Upper lobe of left lung (tissue), 6 donors: Measurements from ENCODE around the gene ZFAND4. TPM values are rescaled to one million over a fixed set of nuclear protein-coding genes. Genes with fewer than 3 reads are reported as not detected.

Experiments used
- ATAC-seq, 2 donors: fragments of 200-7000 bp; cut with Tn5 transposase; one replicate each; pipeline ENCODE4 v1.9.1; 2022; ENCODE audit warnings: mild to moderate bottlenecking in 2 of 2, moderate library complexity in 2 of 2; ENCODE audit not compliant: low FRiP score in 2 of 2
- DNase-seq, 2 donors: peaks; one replicate each; pipeline ENCODE4 v3.0.0-alpha.2; 2019 to 2020
- H3K27ac ChIP-seq, 4 donors: fragments of 200-600 bp; sonication (generic); one replicate each; pipeline ENCODE4 v1.5.1; 2016 to 2019
- H3K27me3 ChIP-seq, 4 donors: fragments of 200-600 bp; sonication (generic); one replicate each; pipeline ENCODE4 v1.5.1; 2017 to 2019
- H3K36me3 ChIP-seq, 4 donors: fragments of 200-600 bp; sonication (generic); one replicate each; pipeline ENCODE4 v1.5.1; 2016 to 2019
- H3K4me1 ChIP-seq, 4 donors: fragments of 200-600 bp; sonication (generic); one replicate each; pipeline ENCODE4 v1.5.1; 2018 to 2019
- H3K4me3 ChIP-seq, 4 donors: fragments of 200-600 bp; sonication (generic); one replicate each; pipeline ENCODE4 v1.5.1; 2017 to 2019; ENCODE audit warnings: mild to moderate bottlenecking in 2 of 4, moderate library complexity in 1 of 4
- H3K9me3 ChIP-seq, 4 donors: fragments of 200-600 bp; sonication (generic); one replicate each; pipeline ENCODE4 v1.5.1; 2018 to 2019
- EP300 ChIP-seq, 4 donors: sonication (generic); formaldehyde crosslinking; IDR thresholded peaks; one replicate each; pipeline ENCODE4 v1.5.1; 2017; ENCODE audit warnings: antibody characterized with exemption in 4 of 4, control low read depth in 2 of 4
- POLR2A ChIP-seq, 4 donors: fragments of 450-650 bp; IDR thresholded peaks; one replicate each; pipeline ENCODE4 v1.5.1; 2016 to 2017; ENCODE audit warnings: antibody characterized with exemption in 4 of 4, mild to moderate bottlenecking in 2 of 4
- POLR2AphosphoS5 ChIP-seq, 2 donors: sonication (generic); formaldehyde crosslinking; IDR thresholded peaks; one replicate each; pipeline ENCODE4 v1.5.1; 2017; ENCODE audit warnings: antibody characterized with exemption in 2 of 2
- WGBS, 2 donors: methylation state at CpG; one replicate each; pipeline ENCODE4 v1.1.5; 2017 to 2018; 5-methylcytosine and 5-hydroxymethylcytosine counted together
- total RNA-seq, 6 donors: library from RNA; depleted of rRNA in 4 of 6; stranded (reverse); fragments of >200 nt in 4 of 6; gene quantifications; one replicate each; pipeline versions ENCODE4 v1.1.0 to v1.2.1, GENCODE V29; 2016 to 2021
- TF ChIP-seq, protein P1 (sequence below), 6 experiments: fragments of 450-650 bp in 4 of 6; fragments of 200-600 bp in 2 of 6; sonication (generic) in 2 of 6; IDR thresholded peaks; one replicate each; pipeline ENCODE4 v1.5.1; 2016 to 2019; ENCODE audit warnings: antibody characterized with exemption in 6 of 6
- donor health status: DM: no; HTN: no; CAD: no; lungs with moderate emphysema.
- donor health status: DM: no; HTN: yes; CAD: no; lungs with severe emphysema.

The ZFAND4 gene
- total RNA-seq, 6 donors from 2014 or later, result 13.9 to 38.8 (median 18.7) TPM

GRCh38 chr10:45640049-45640448 is 32.5 kb downstream of the ZFAND4 start:
- DNase-seq, result no peak
- Histone ChIP-seq H3K27me3 (no peaks in the 10 kb centered on the region), H3K4me3 (no peak overlapping the region), H3K36me3 (peaks cover 0 to 14% (median 0%) of the 10 kb centered on the region in 4 donors), H3K9me3 (no peaks in the 10 kb centered on the region), H3K4me1 (no peaks in the 10 kb centered on the region), H3K27ac (no peak overlapping the region)
- no peak for ATAC-seq
- TF ChIP-seq POLR2A (IDR thresholded peaks at IDR 0.05), result no peak
- TF ChIP-seq EP300 (IDR thresholded peaks at IDR 0.05), result no peak
- TF ChIP-seq, protein P1, sequence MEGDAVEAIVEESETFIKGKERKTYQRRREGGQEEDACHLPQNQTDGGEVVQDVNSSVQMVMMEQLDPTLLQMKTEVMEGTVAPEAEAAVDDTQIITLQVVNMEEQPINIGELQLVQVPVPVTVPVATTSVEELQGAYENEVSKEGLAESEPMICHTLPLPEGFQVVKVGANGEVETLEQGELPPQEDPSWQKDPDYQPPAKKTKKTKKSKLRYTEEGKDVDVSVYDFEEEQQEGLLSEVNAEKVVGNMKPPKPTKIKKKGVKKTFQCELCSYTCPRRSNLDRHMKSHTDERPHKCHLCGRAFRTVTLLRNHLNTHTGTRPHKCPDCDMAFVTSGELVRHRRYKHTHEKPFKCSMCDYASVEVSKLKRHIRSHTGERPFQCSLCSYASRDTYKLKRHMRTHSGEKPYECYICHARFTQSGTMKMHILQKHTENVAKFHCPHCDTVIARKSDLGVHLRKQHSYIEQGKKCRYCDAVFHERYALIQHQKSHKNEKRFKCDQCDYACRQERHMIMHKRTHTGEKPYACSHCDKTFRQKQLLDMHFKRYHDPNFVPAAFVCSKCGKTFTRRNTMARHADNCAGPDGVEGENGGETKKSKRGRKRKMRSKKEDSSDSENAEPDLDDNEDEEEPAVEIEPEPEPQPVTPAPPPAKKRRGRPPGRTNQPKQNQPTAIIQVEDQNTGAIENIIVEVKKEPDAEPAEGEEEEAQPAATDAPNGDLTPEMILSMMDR (IDR thresholded peaks at IDR 0.05), result no peak
- TF ChIP-seq POLR2AphosphoS5 (IDR thresholded peaks at IDR 0.05), result no peak
- 98 to 100% methylated on average over 1 of the region's 1 CpG for WGBS, 2 donors

DNA sequence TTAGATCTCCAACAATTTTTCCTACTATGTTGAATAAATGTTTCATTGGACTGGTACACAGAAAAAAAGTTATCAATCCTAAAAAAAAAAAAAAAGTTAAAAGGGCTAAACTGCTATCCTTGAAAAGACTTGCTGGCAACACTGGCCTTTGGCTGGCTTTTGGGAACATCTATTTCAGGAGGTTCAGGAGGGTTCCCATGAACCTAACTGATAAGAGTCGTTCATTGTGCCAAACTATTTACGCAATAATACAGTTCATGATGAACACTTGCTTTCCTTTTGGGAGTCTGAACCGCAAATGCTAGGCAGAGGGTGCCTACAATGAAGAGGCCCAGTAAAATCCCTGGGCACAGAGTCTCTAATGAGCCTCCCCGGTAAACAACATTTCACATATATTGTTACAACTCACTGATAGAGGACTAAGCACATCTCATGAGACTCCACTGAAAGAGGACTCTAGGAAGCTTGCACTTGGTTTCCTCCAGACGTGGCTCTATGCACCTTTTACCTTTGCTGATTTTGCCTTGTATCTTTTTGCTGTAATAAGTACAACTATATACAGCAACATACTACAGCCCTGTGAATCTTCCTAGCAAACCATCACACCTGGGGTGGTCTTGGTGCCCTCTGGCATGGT is 45.0 kb downstream of the ZFAND4 start:
- no peak overlapping the region for H3K4me3 ChIP-seq
- no peaks in the 10 kb centered on the region for H3K27me3 ChIP-seq
- no peaks in the 10 kb centered on the region for H3K9me3 ChIP-seq
- no peak overlapping the region for H3K27ac ChIP-seq
- H3K36me3 ChIP-seq, result peaks cover 0 to 30% (median 9%) of the 10 kb centered on the region in 4 donors
- H3K4me1 ChIP-seq, result no peaks in the 10 kb centered on the region
- TF ChIP-seq POLR2AphosphoS5 (IDR thresholded peaks at IDR 0.05) (no peak), POLR2A (IDR thresholded peaks at IDR 0.05) (no peak), EP300 (IDR thresholded peaks at IDR 0.05) (no peak)
- TF ChIP-seq, protein P1 (IDR thresholded peaks at IDR 0.05), result no peak
- 80 to 89% methylated on average over 5 of the region's 5 CpGs for WGBS, 2 donors
- no peak for ATAC-seq
- DNase-seq, result no peak

DNA sequence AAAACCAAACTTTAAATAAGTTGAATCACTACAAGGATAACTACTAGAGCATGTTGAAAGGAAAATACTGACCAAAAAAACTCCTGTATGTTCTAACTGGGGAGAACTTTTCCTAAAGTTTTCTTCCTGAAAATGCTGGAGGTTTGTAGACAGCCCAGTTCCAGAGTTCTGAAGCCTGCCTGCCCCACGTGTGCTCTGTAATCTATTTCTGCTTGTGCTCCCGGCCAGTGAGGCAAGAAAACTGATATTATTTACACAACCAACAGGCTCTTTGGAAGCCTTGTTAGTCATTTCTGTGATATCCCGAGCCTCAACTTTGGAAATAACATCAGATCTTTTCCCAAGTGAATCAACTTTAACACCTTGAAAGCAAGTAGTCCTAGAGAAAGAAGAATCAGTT is 46.7 kb downstream of the ZFAND4 start:
- Histone ChIP-seq H3K4me3 (no peak overlapping the region), H3K27ac (no peak overlapping the region), H3K27me3 (no peaks in the 10 kb centered on the region), H3K4me1 (no peaks in the 10 kb centered on the region), H3K9me3 (no peaks in the 10 kb centered on the region), H3K36me3 (peaks cover 0 to 30% (median 9%) of the 10 kb centered on the region in 4 donors)
- WGBS, 2 donors, result 83 to 94% methylated on average over 3 of the region's 3 CpGs
- no peak for TF ChIP-seq POLR2AphosphoS5 (IDR thresholded peaks at IDR 0.05)
- no peak for TF ChIP-seq EP300 (IDR thresholded peaks at IDR 0.05)
- TF ChIP-seq, protein P1 (IDR thresholded peaks at IDR 0.05), result no peak
- TF ChIP-seq POLR2A (IDR thresholded peaks at IDR 0.05), result no peak
- DNase-seq (no peak), ATAC-seq (no peak)

DNA sequence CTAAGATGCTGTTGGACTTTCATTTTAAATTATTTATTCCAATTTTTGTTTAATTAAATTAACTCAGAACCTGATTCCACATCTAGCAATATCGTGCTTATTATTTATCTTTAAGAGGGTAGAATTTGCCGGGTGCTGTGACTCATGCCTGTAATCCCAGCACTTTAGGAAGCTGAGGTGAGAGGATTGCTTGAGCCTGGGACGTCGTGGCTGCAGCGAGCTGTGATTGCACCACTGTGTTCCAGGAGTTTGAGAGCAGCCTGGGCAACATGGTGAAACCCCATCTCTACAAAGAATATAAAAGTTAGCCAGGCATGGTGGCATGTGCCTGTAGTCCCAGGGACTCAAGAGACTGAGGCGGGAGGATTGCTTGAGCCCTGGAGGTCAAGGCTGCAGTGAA is 47.8 kb downstream of the ZFAND4 start:
- Histone ChIP-seq H3K4me3 (no peak overlapping the region), H3K9me3 (no peaks in the 10 kb centered on the region), H3K27ac (no peak overlapping the region), H3K4me1 (no peaks in the 10 kb centered on the region), H3K36me3 (peaks cover 0 to 30% (median 9%) of the 10 kb centered on the region in 4 donors), H3K27me3 (no peaks in the 10 kb centered on the region)
- DNase-seq (no peak), ATAC-seq (no peak)
- 89 to 97% methylated on average over 6 of the region's 6 CpGs for WGBS, 2 donors
- TF ChIP-seq, protein P1 (IDR thresholded peaks at IDR 0.05), result no peak
- TF ChIP-seq POLR2A (IDR thresholded peaks at IDR 0.05) (no peak), POLR2AphosphoS5 (IDR thresholded peaks at IDR 0.05) (no peak), EP300 (IDR thresholded peaks at IDR 0.05) (no peak)

- H3K4me1 ChIP-seq, result no peaks in the 10 kb centered on the region
- H3K27me3 ChIP-seq, result no peaks in the 10 kb centered on the region
- no peaks in the 10 kb centered on the region for H3K9me3 ChIP-seq
- DNase-seq (no peak), ATAC-seq (no peak)
- H3K4me3 ChIP-seq, result no peak overlapping the region
- no peak for TF ChIP-seq POLR2A (IDR thresholded peaks at IDR 0.05)
- no peak for TF ChIP-seq EP300 (IDR thresholded peaks at IDR 0.05)
- no peak for TF ChIP-seq POLR2AphosphoS5 (IDR thresholded peaks at IDR 0.05)
- TF ChIP-seq, protein P1 (IDR thresholded peaks at IDR 0.05), result no peak
- H3K36me3 ChIP-seq, result peaks cover 0 to 34% (median 11%) of the 10 kb centered on the region in 4 donors
- no peak overlapping the region for H3K27ac ChIP-seq
- 91 to 95% methylated on average over 1 of the region's 1 CpG for WGBS, 2 donors
These were observed 57.7 kb downstream of the ZFAND4 start for GRCh38 chr10:45614869-45615268.
